ENCODE results near the gene ST6GALNAC3. TPM values are rescaled to one million over a fixed set of nuclear protein-coding genes. Genes with fewer than 3 reads are reported as not detected.

The ST6GALNAC3 gene
- total RNA-seq, 1 experiment from 2014 or later, result 0.03 TPM

DNA sequence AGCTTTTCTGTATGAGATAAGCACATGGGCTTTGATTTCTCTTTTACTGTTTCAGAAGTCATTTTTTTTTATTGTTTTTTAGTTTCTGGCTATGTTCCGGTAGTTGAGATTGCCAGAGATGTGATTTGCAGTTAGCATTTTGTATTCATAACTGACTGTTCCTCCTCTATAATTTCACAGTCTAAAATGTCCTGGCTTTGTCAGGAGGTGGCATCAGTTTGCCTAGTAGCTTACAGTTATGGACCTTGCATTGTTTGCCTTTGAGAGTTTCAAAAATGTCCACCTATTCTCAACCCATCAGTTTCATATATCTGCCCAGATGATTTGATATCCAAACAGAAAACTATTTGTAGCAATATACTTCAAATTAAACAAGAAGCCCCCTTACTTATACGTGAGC, 39.5 kb upstream of the ST6GALNAC3 start:
- DNase-seq (ENCODE audit: low read depth, low spot score), result no peak
- Histone ChIP-seq H3K9me3 (ENCODE audit: control insufficient read depth, insufficient read depth, low read depth, low read length) (no peaks in the 10 kb centered on the region), H3K27ac (ENCODE audit: low read length) (no peak overlapping the region), H3K4me1 (ENCODE audit: control insufficient read depth, insufficient read depth, low read length) (no peaks in the 10 kb centered on the region), H3K27me3 (ENCODE audit: control insufficient read depth, insufficient read depth, low read length) (peaks cover 2% of the 10 kb centered on the region; the same call in 1 of the 2 replicates), H3K36me3 (ENCODE audit: control insufficient read depth, insufficient read depth, low read length) (no peaks in the 10 kb centered on the region), H3K4me3 (ENCODE audit: low read depth in 2 of 2, low read length in 2 of 2) (no peak overlapping the region)
- in situ Hi-C loops (cut with HindIII; ENCODE audit: low pct_unique_long_range_greater_than_20kb, low sequenced_read_pairs), result no loop called here
- ChIA-PET POLR2A (no interaction called here), CTCF (interaction anchor here (0.7 kb wide), 1 partner anchor 85 kb away, joined by 3 read pairs; no protein-coding TSS in a partner anchor)
- BruUV-seq (replicated peaks), result no TSS peak
- ATAC-seq, result no peak
- intact Hi-C loops (cut with micrococcal nuclease; ENCODE audit: unreplicated experiment), result no loop called here
- TF ChIP-seq POLR2AphosphoS5 (IDR thresholded peaks at IDR 0.05; ENCODE audit: low read depth, low read length), result no peak
- TF ChIP-seq, protein P1, sequence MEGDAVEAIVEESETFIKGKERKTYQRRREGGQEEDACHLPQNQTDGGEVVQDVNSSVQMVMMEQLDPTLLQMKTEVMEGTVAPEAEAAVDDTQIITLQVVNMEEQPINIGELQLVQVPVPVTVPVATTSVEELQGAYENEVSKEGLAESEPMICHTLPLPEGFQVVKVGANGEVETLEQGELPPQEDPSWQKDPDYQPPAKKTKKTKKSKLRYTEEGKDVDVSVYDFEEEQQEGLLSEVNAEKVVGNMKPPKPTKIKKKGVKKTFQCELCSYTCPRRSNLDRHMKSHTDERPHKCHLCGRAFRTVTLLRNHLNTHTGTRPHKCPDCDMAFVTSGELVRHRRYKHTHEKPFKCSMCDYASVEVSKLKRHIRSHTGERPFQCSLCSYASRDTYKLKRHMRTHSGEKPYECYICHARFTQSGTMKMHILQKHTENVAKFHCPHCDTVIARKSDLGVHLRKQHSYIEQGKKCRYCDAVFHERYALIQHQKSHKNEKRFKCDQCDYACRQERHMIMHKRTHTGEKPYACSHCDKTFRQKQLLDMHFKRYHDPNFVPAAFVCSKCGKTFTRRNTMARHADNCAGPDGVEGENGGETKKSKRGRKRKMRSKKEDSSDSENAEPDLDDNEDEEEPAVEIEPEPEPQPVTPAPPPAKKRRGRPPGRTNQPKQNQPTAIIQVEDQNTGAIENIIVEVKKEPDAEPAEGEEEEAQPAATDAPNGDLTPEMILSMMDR (IDR thresholded peaks at IDR 0.05), result peak; percentile 31; the same call in 1 of the 2 replicates
- TF ChIP-seq TCF7L2 (IDR thresholded peaks at IDR 0.05; ENCODE audit: low read depth, low read length), result no peak

DNA sequence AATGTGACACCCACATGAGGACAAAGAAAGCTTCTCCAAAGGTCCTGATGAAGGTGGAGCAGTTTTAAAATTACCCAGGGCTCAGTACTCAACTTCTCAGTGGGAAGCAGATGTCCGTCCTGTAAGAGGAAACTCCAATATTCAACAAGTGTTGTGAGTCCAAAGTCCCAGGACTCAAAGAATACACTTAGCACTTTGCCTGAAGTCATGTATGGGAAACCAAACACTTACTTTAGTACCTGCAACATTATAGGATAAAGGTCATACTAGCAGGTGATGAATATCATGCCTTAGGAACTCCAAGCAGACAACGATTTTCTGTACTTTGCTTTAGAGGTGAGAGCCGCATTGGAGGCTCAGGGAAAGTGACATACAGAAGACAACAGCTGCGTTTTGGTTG, 37.2 kb upstream of the ST6GALNAC3 start:
- POLR2A ChIA-PET, result no interaction called here
- in situ Hi-C loops (cut with HindIII; ENCODE audit: low pct_unique_long_range_greater_than_20kb, low sequenced_read_pairs), result no loop called here

More for the DNA sequence above, 37.2 kb upstream of the ST6GALNAC3 start:
- intact Hi-C loops (cut with micrococcal nuclease; ENCODE audit: unreplicated experiment), result no loop called here
- Histone ChIP-seq H3K36me3 (ENCODE audit: control insufficient read depth, insufficient read depth, low read length) (no peaks in the 10 kb centered on the region), H3K27ac (ENCODE audit: low read length) (no peak overlapping the region), H3K27me3 (ENCODE audit: control insufficient read depth, insufficient read depth, low read length) (peaks cover 2% of the 10 kb centered on the region), H3K9me3 (ENCODE audit: control insufficient read depth, insufficient read depth, low read depth, low read length) (no peaks in the 10 kb centered on the region), H3K4me3 (ENCODE audit: low read depth in 2 of 2, low read length in 2 of 2) (no peak overlapping the region), H3K4me1 (ENCODE audit: control insufficient read depth, insufficient read depth, low read length) (no peaks in the 10 kb centered on the region)
- CTCF ChIA-PET, result no interaction called here
- ATAC-seq, result no peak
- TF ChIP-seq, protein P1 (IDR thresholded peaks at IDR 0.05), result no peak
- TF ChIP-seq SIN3A (IDR thresholded peaks at IDR 0.05; ENCODE audit: borderline replicate concordance, insufficient read depth, low read depth, low read length), result no peak
- no peak for TF ChIP-seq POLR2AphosphoS5 (IDR thresholded peaks at IDR 0.05; ENCODE audit: low read depth, low read length)
- TF ChIP-seq, protein P2, sequence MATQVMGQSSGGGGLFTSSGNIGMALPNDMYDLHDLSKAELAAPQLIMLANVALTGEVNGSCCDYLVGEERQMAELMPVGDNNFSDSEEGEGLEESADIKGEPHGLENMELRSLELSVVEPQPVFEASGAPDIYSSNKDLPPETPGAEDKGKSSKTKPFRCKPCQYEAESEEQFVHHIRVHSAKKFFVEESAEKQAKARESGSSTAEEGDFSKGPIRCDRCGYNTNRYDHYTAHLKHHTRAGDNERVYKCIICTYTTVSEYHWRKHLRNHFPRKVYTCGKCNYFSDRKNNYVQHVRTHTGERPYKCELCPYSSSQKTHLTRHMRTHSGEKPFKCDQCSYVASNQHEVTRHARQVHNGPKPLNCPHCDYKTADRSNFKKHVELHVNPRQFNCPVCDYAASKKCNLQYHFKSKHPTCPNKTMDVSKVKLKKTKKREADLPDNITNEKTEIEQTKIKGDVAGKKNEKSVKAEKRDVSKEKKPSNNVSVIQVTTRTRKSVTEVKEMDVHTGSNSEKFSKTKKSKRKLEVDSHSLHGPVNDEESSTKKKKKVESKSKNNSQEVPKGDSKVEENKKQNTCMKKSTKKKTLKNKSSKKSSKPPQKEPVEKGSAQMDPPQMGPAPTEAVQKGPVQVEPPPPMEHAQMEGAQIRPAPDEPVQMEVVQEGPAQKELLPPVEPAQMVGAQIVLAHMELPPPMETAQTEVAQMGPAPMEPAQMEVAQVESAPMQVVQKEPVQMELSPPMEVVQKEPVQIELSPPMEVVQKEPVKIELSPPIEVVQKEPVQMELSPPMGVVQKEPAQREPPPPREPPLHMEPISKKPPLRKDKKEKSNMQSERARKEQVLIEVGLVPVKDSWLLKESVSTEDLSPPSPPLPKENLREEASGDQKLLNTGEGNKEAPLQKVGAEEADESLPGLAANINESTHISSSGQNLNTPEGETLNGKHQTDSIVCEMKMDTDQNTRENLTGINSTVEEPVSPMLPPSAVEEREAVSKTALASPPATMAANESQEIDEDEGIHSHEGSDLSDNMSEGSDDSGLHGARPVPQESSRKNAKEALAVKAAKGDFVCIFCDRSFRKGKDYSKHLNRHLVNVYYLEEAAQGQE (IDR thresholded peaks at IDR 0.05; ENCODE audit: insufficient read depth in 1 of 2, low read depth in 2 of 2, low read length in 1 of 2), result no peak
- TF ChIP-seq TCF7L2 (IDR thresholded peaks at IDR 0.05; ENCODE audit: low read depth, low read length), result no peak
- no TSS peak for BruUV-seq (replicated peaks)
- no peak for DNase-seq (ENCODE audit: low read depth, low spot score)
